ENCODE results near the gene LHFPL4.

Gene LHFPL4

GRCh38 chr3:9455596-9456131 is 98.0 kb downstream of the LHFPL4 start:
- Histone ChIP-seq H3K23ac (ENCODE audit: low read depth, low read length, poor library complexity) (no peak overlapping the region), H3K36me3 (replicated peaks in 1 of 2; ENCODE audit: control insufficient read depth in 2 of 2, insufficient read depth in 2 of 2, low read length in 2 of 2) (peaks cover 16 to 99% of the 10 kb centered on the region in 2 donors)

GRCh38 chr3:9452417-9452816 is 101.2 kb downstream of the LHFPL4 start:
- H3K14ac ChIP-seq (ENCODE audit: low read length) = no peak overlapping the region
- H4K91ac ChIP-seq (ENCODE audit: low read depth, low read length, poor library complexity) = no peak overlapping the region

More at GRCh38 chr3:9455596-9456131, 98.0 kb downstream of the LHFPL4 start:
- no CpG with 5 or more reads among the region's 1 CpG for WGBS, 2 donors (ENCODE audit: extremely low coverage in 2 of 2, insufficient read length in 2 of 2, insufficient replicate concordance in 1 of 2)
- no peak overlapping the region for H3K27ac ChIP-seq (replicated peaks; ENCODE audit: low read length)
- H4K91ac ChIP-seq (ENCODE audit: low read depth, low read length, poor library complexity) = no peak overlapping the region
- H2BK120ac ChIP-seq (ENCODE audit: low read depth, low read length) = no peak overlapping the region
- no peaks in the 10 kb centered on the region for H3K27me3 ChIP-seq (ENCODE audit: control insufficient read depth in 3 of 3, insufficient read depth in 3 of 3, low read depth in 1 of 3, low read length in 3 of 3)
- H3K4me3 ChIP-seq (ENCODE audit: low read length in 2 of 2) = no peak overlapping the region
- H3K4me1 ChIP-seq (ENCODE audit: control insufficient read depth in 2 of 2, insufficient read depth in 1 of 2, low read depth in 1 of 2, low read length in 2 of 2) = no peaks in the 10 kb centered on the region
- no peak overlapping the region for H3K4ac ChIP-seq (ENCODE audit: low read length)
- no peaks in the 10 kb centered on the region for H3K79me1 ChIP-seq (ENCODE audit: low read depth, low read length)
- H2AFZ ChIP-seq (ENCODE audit: low read length) = no peak overlapping the region
- DNase-seq (ENCODE audit: low spot score) = no peak
- H3K4me2 ChIP-seq (ENCODE audit: insufficient read depth, low read length, poor library complexity, severe bottlenecking) = no peak overlapping the region
- H3K14ac ChIP-seq (ENCODE audit: low read length) = no peak overlapping the region
- no peaks in the 10 kb centered on the region for H3K9me3 ChIP-seq (replicated peaks in 1 of 2; ENCODE audit: control insufficient read depth in 2 of 2, insufficient read depth in 1 of 2, low read depth in 1 of 2, low read length in 2 of 2)
- H2BK15ac ChIP-seq (ENCODE audit: low read length) = no peak overlapping the region
- no peak overlapping the region for H3K18ac ChIP-seq (ENCODE audit: low read length)
- H4K8ac ChIP-seq (ENCODE audit: low read depth, low read length) = no peak overlapping the region
- H2BK5ac ChIP-seq (ENCODE audit: low read length) = no peak overlapping the region
- H3K9ac ChIP-seq (ENCODE audit: low read depth, low read length, poor library complexity) = no peak overlapping the region
- H2BK12ac ChIP-seq (ENCODE audit: low read length) = no peak overlapping the region
- H2AK5ac ChIP-seq (ENCODE audit: low read depth, low read length) = no peak overlapping the region

GRCh38 chr3:9450991-9451390 is 102.6 kb downstream of the LHFPL4 start:
- H4K91ac ChIP-seq (ENCODE audit: low read depth, low read length, poor library complexity) = no peak overlapping the region
- WGBS, 2 donors (ENCODE audit: extremely low coverage in 2 of 2, insufficient read length in 2 of 2, insufficient replicate concordance in 1 of 2) = no CpG with 5 or more reads among the region's 2 CpGs
- H3K9me3 ChIP-seq (replicated peaks in 1 of 2; ENCODE audit: control insufficient read depth in 2 of 2, insufficient read depth in 1 of 2, low read depth in 1 of 2, low read length in 2 of 2) = no peaks in the 10 kb centered on the region
- no peak overlapping the region for H3K14ac ChIP-seq (ENCODE audit: low read length)
- no peaks in the 10 kb centered on the region for H3K27me3 ChIP-seq (ENCODE audit: control insufficient read depth in 3 of 3, insufficient read depth in 3 of 3, low read depth in 1 of 3, low read length in 3 of 3)
- H2BK120ac ChIP-seq (ENCODE audit: low read depth, low read length) = no peak overlapping the region
- no peaks in the 10 kb centered on the region for H3K79me1 ChIP-seq (ENCODE audit: low read depth, low read length)
- no peak for DNase-seq (ENCODE audit: low spot score)
- H3K27ac ChIP-seq (replicated peaks; ENCODE audit: low read length) = no peak overlapping the region
- H2BK15ac ChIP-seq (ENCODE audit: low read length) = no peak overlapping the region
- H3K4ac ChIP-seq (ENCODE audit: low read length) = no peak overlapping the region
- no peak overlapping the region for H3K9ac ChIP-seq (ENCODE audit: low read depth, low read length, poor library complexity)
- H3K4me1 ChIP-seq (ENCODE audit: control insufficient read depth in 2 of 2, insufficient read depth in 1 of 2, low read depth in 1 of 2, low read length in 2 of 2) = no peaks in the 10 kb centered on the region
- H3K4me2 ChIP-seq (ENCODE audit: insufficient read depth, low read length, poor library complexity, severe bottlenecking) = no peak overlapping the region
- H4K8ac ChIP-seq (ENCODE audit: low read depth, low read length) = no peak overlapping the region
- H2AK5ac ChIP-seq (ENCODE audit: low read depth, low read length) = no peak overlapping the region
- H2AFZ ChIP-seq (ENCODE audit: low read length) = no peak overlapping the region
- H3K18ac ChIP-seq (ENCODE audit: low read length) = no peak overlapping the region
- peaks cover 36 to 100% of the 10 kb centered on the region in 2 donors for H3K36me3 ChIP-seq (replicated peaks in 1 of 2; ENCODE audit: control insufficient read depth in 2 of 2, insufficient read depth in 2 of 2, low read length in 2 of 2)
- no peak overlapping the region for H2BK5ac ChIP-seq (ENCODE audit: low read length)
- no peak overlapping the region for H2BK12ac ChIP-seq (ENCODE audit: low read length)
- no peak overlapping the region for H3K4me3 ChIP-seq (ENCODE audit: low read length in 2 of 2)
- H3K23ac ChIP-seq (ENCODE audit: low read depth, low read length, poor library complexity) = no peak overlapping the region

More at GRCh38 chr3:9452417-9452816, 101.2 kb downstream of the LHFPL4 start:
- H3K4ac ChIP-seq (ENCODE audit: low read length) = no peak overlapping the region
- no CpG with 5 or more reads among the region's 2 CpGs for WGBS, 2 donors (ENCODE audit: extremely low coverage in 2 of 2, insufficient read length in 2 of 2, insufficient replicate concordance in 1 of 2)
- no peaks in the 10 kb centered on the region for H3K9me3 ChIP-seq (replicated peaks in 1 of 2; ENCODE audit: control insufficient read depth in 2 of 2, insufficient read depth in 1 of 2, low read depth in 1 of 2, low read length in 2 of 2)
- no peak overlapping the region for H2BK120ac ChIP-seq (ENCODE audit: low read depth, low read length)
- H3K4me1 ChIP-seq (ENCODE audit: control insufficient read depth in 2 of 2, insufficient read depth in 1 of 2, low read depth in 1 of 2, low read length in 2 of 2) = no peaks in the 10 kb centered on the region
- H3K23ac ChIP-seq (ENCODE audit: low read depth, low read length, poor library complexity) = no peak overlapping the region
- no peak overlapping the region for H2BK12ac ChIP-seq (ENCODE audit: low read length)
- no peak overlapping the region for H4K8ac ChIP-seq (ENCODE audit: low read depth, low read length)
- H2AFZ ChIP-seq (ENCODE audit: low read length) = no peak overlapping the region
- no peaks in the 10 kb centered on the region for H3K27me3 ChIP-seq (ENCODE audit: control insufficient read depth in 3 of 3, insufficient read depth in 3 of 3, low read depth in 1 of 3, low read length in 3 of 3)
- H3K79me1 ChIP-seq (ENCODE audit: low read depth, low read length) = no peaks in the 10 kb centered on the region
- no peak overlapping the region for H2BK5ac ChIP-seq (ENCODE audit: low read length)
- H2BK15ac ChIP-seq (ENCODE audit: low read length) = no peak overlapping the region
- no peak overlapping the region for H3K4me3 ChIP-seq (ENCODE audit: low read length in 2 of 2)
- DNase-seq (ENCODE audit: low spot score) = no peak
- H3K9ac ChIP-seq (ENCODE audit: low read depth, low read length, poor library complexity) = no peak overlapping the region
- H3K36me3 ChIP-seq (replicated peaks in 1 of 2; ENCODE audit: control insufficient read depth in 2 of 2, insufficient read depth in 2 of 2, low read length in 2 of 2) = peaks cover 31 to 99% of the 10 kb centered on the region in 2 donors
- no peak overlapping the region for H3K27ac ChIP-seq (replicated peaks; ENCODE audit: low read length)
- no peak overlapping the region for H3K4me2 ChIP-seq (ENCODE audit: insufficient read depth, low read length, poor library complexity, severe bottlenecking)
- no peak overlapping the region for H3K18ac ChIP-seq (ENCODE audit: low read length)
- H2AK5ac ChIP-seq (ENCODE audit: low read depth, low read length) = no peak overlapping the region

GRCh38 chr3:9450126-9450525 is 103.5 kb downstream of the LHFPL4 start:
- H3K14ac ChIP-seq (ENCODE audit: low read length) = no peak overlapping the region
- H3K18ac ChIP-seq (ENCODE audit: low read length) = no peak overlapping the region
- peaks cover 38 to 98% of the 10 kb centered on the region in 2 donors for H3K36me3 ChIP-seq (replicated peaks in 1 of 2; ENCODE audit: control insufficient read depth in 2 of 2, insufficient read depth in 2 of 2, low read length in 2 of 2)
- no peak overlapping the region for H2BK5ac ChIP-seq (ENCODE audit: low read length)
- H2AFZ ChIP-seq (ENCODE audit: low read length) = no peak overlapping the region
- H3K27me3 ChIP-seq (ENCODE audit: control insufficient read depth in 3 of 3, insufficient read depth in 3 of 3, low read depth in 1 of 3, low read length in 3 of 3) = no peaks in the 10 kb centered on the region
- no peak overlapping the region for H3K27ac ChIP-seq (replicated peaks; ENCODE audit: low read length)
- H3K4ac ChIP-seq (ENCODE audit: low read length) = no peak overlapping the region
- no peak overlapping the region for H2BK15ac ChIP-seq (ENCODE audit: low read length)
- no peak overlapping the region for H4K8ac ChIP-seq (ENCODE audit: low read depth, low read length)
- H3K4me1 ChIP-seq (ENCODE audit: control insufficient read depth in 2 of 2, insufficient read depth in 1 of 2, low read depth in 1 of 2, low read length in 2 of 2) = no peaks in the 10 kb centered on the region
- no CpG with 5 or more reads among the region's 1 CpG for WGBS, 2 donors (ENCODE audit: extremely low coverage in 2 of 2, insufficient read length in 2 of 2, insufficient replicate concordance in 1 of 2)
- no peak overlapping the region for H3K9ac ChIP-seq (ENCODE audit: low read depth, low read length, poor library complexity)
- H3K9me3 ChIP-seq (replicated peaks in 1 of 2; ENCODE audit: control insufficient read depth in 2 of 2, insufficient read depth in 1 of 2, low read depth in 1 of 2, low read length in 2 of 2) = no peaks in the 10 kb centered on the region
- no peaks in the 10 kb centered on the region for H3K79me1 ChIP-seq (ENCODE audit: low read depth, low read length)
- H3K4me3 ChIP-seq (ENCODE audit: low read length in 2 of 2) = no peak overlapping the region
- H4K91ac ChIP-seq (ENCODE audit: low read depth, low read length, poor library complexity) = no peak overlapping the region
- no peak overlapping the region for H2BK120ac ChIP-seq (ENCODE audit: low read depth, low read length)
- H2BK12ac ChIP-seq (ENCODE audit: low read length) = no peak overlapping the region
- H3K23ac ChIP-seq (ENCODE audit: low read depth, low read length, poor library complexity) = no peak overlapping the region
- no peak for DNase-seq (ENCODE audit: low spot score)
- no peak overlapping the region for H3K4me2 ChIP-seq (ENCODE audit: insufficient read depth, low read length, poor library complexity, severe bottlenecking)
- no peak overlapping the region for H2AK5ac ChIP-seq (ENCODE audit: low read depth, low read length)
